MCF 10A (cell line): ENCODE measurements around the gene AGAP1. TPM values are rescaled to one million over a fixed set of nuclear protein-coding genes. Genes with fewer than 3 reads are reported as not detected.
A peak's percentile ranks its signal among the peaks of the same experiment; 100 is the strongest.

Experiments used
- BruUV-seq: library from RNA; stranded (reverse); fragments of 400-500 nt; replicated peaks from 2 replicates; lab custom pipeline; 2021; lab: Mats Ljungman, UMichigan
- CTCF ChIA-PET: fragments of 300-600 bp; sonication (Branson Sonifier 250); formaldehyde crosslinking; extraction: SDS; loops from one replicate; lab custom pipeline; 2021; ENCODE audit warnings: antibody characterized with exemption, inconsistent platforms; lab: Yijun Ruan, JAX
- POLR2A ChIA-PET: fragments of 300-600, 350-650 bp; sonication (Branson Sonifier 250); formaldehyde crosslinking; extraction: SDS; loops from one replicate; lab custom pipeline; 2020; ENCODE audit warnings: antibody characterized with exemption, inconsistent platforms; lab: Yijun Ruan, JAX
- DNase-seq: peaks from one replicate; pipeline ENCODE4 v3.0.0-alpha.2; 2018; ENCODE audit not compliant: unreplicated experiment
- H3K27ac Mint-ChIP-seq: one replicate; pipeline ENCODE4 v1.8.0; 2022; ENCODE audit warnings: mild to moderate bottlenecking, low read depth, mixed read lengths; ENCODE audit not compliant: unreplicated experiment
- H3K27me3 Mint-ChIP-seq: one replicate; pipeline ENCODE4 v1.8.0; 2022; ENCODE audit warnings: mixed read lengths; ENCODE audit not compliant: insufficient read depth, unreplicated experiment
- H3K36me3 Mint-ChIP-seq: one replicate; pipeline ENCODE4 v1.8.0; 2022; ENCODE audit warnings: mild to moderate bottlenecking, moderate library complexity, mixed read lengths; ENCODE audit not compliant: insufficient read depth, unreplicated experiment
- H3K4me1 Mint-ChIP-seq: one replicate; pipeline ENCODE4 v1.8.0; 2022; ENCODE audit warnings: mixed read lengths; ENCODE audit not compliant: insufficient read depth, unreplicated experiment
- H3K4me3 Mint-ChIP-seq: one replicate; pipeline ENCODE4 v1.8.0; 2022; ENCODE audit warnings: mild to moderate bottlenecking, moderate library complexity, mixed read lengths; ENCODE audit not compliant: unreplicated experiment
- H3K9me3 Mint-ChIP-seq: one replicate; pipeline ENCODE4 v1.8.0; 2022; ENCODE audit warnings: mixed read lengths; ENCODE audit not compliant: unreplicated experiment
- CTCF ChIP-seq: fragments of 200-600 bp; IDR thresholded peaks from one replicate; pipeline ENCODE4 v1.8.0; 2022; ENCODE audit warnings: antibody characterized with exemption, mild to moderate bottlenecking; ENCODE audit not compliant: unreplicated experiment
- intact Hi-C: fragments of 100-400 bp; cut with micrococcal nuclease; formaldehyde crosslinking; loops from 2 replicates; pipeline ENCODE4 v1.14.1; 2022
- total RNA-seq: library from RNA; stranded (reverse); gene quantifications from 2 replicates; pipeline ENCODE4 v1.2.3, GENCODE V29; 2022

Gene AGAP1
- total RNA-seq, 1 experiment from 2014 or later, result 41.3 TPM

- intact Hi-C loops, result no loop called here
- Mint-ChIP-seq H3K4me3 (no peak overlapping the region), H3K27me3 (no peaks in the 10 kb centered on the region), H3K27ac (no peak overlapping the region), H3K4me1 (peaks cover 5% of the 10 kb centered on the region), H3K36me3 (no peaks in the 10 kb centered on the region), H3K9me3 (no peaks in the 10 kb centered on the region)
- ChIA-PET POLR2A (no interaction called here), CTCF (no interaction called here)
- DNase-seq, result no peak
- TF ChIP-seq CTCF, result no peak
- BruUV-seq, result no TSS peak
Observed at GRCh38 chr2:235516257-235516656, 22.4 kb downstream of the AGAP1 start.

- ChIA-PET POLR2A (interaction anchor here (0.5 kb wide), 2 partner anchors 24 to 249 kb away, joined by 3 read pairs; no protein-coding TSS in a partner anchor), CTCF (interaction anchor here (0.6 kb wide), 1 partner anchor 17 kb away, joined by 5 read pairs; no protein-coding TSS in a partner anchor)
- Mint-ChIP-seq H3K27me3 (no peaks in the 10 kb centered on the region), H3K4me3 (no peak overlapping the region), H3K27ac (no peak overlapping the region), H3K4me1 (peaks cover 19% of the 10 kb centered on the region), H3K36me3 (no peaks in the 10 kb centered on the region), H3K9me3 (no peaks in the 10 kb centered on the region)
- no TSS peak for BruUV-seq
- DNase-seq, result peak; percentile 59
- intact Hi-C loops, result no loop called here
- no peak for TF ChIP-seq CTCF
Observed at GRCh38 chr2:235518322-235519090, 24.7 kb downstream of the AGAP1 start.

GRCh38 chr2:235520787-235521186, 26.9 kb downstream of the AGAP1 start:
- Mint-ChIP-seq H3K27me3 (no peaks in the 10 kb centered on the region), H3K4me3 (no peak overlapping the region), H3K36me3 (no peaks in the 10 kb centered on the region), H3K4me1 (peaks cover 19% of the 10 kb centered on the region), H3K9me3 (no peaks in the 10 kb centered on the region), H3K27ac (no peak overlapping the region)
- ChIA-PET CTCF (interaction anchor here (0.7 kb wide), 2 partner anchors 72 to 375 kb away, joined by 3 read pairs; no protein-coding TSS in a partner anchor), POLR2A (interaction anchor here (0.5 to 1.6 kb wide), 4 partner anchors 11 to 1262 kb away, joined by 3 to 5 read pairs (median 4); no protein-coding TSS in a partner anchor)
- TF ChIP-seq CTCF, result no peak
- DNase-seq, result no peak
- intact Hi-C loops, result no loop called here
- BruUV-seq, result no TSS peak

- H3K9me3 Mint-ChIP-seq, result no peaks in the 10 kb centered on the region
- CTCF ChIA-PET, result interaction anchor here (0.8 kb wide), 1 partner anchor 566 kb away, joined by 4 read pairs; no protein-coding TSS in a partner anchor
- H3K27me3 Mint-ChIP-seq, result no peaks in the 10 kb centered on the region
- no peak overlapping the region for H3K4me3 Mint-ChIP-seq
- TF ChIP-seq CTCF, result no peak
- no peaks in the 10 kb centered on the region for H3K36me3 Mint-ChIP-seq
- peak; percentile 94 for DNase-seq
- peaks cover 19% of the 10 kb centered on the region for H3K4me1 Mint-ChIP-seq
- H3K27ac Mint-ChIP-seq, result no peak overlapping the region
- POLR2A ChIA-PET, result interaction anchor here (0.6 to 1.6 kb wide), 4 partner anchors 10 to 361 kb away, joined by 3 to 5 read pairs (median 3); no protein-coding TSS in a partner anchor
- intact Hi-C loops, result no loop called here
- no TSS peak for BruUV-seq
Observed at GRCh38 chr2:235521844-235522243, 28.0 kb downstream of the AGAP1 start.
